HEK293T (cell line): ENCODE data around the gene RAMAC.

ENCODE experiments used
- CTCF ChIA-PET: fragments of 350-600 bp; formaldehyde crosslinking; extraction: SDS; loops from one replicate; lab custom pipeline; 2021; ENCODE audit warnings: antibody characterized with exemption, inconsistent platforms; lab: Yijun Ruan, JAX
- POLR2A ChIA-PET: fragments of 350-600 bp; formaldehyde crosslinking; extraction: SDS; loops from one replicate; lab custom pipeline; 2020; ENCODE audit warnings: antibody characterized with exemption, inconsistent platforms; lab: Yijun Ruan, JAX
- DNase-seq: peaks from one replicate; pipeline ENCODE4 v3.0.0; 2012; ENCODE audit warnings: mixed read lengths; ENCODE audit errors: extremely low spot score
- ARNT ChIP-seq: fragments of 450-650 bp; IDR thresholded peaks from 2 replicates; pipeline ENCODE4 v1.6.1; 2017; ENCODE audit warnings: mild to moderate bottlenecking
- BHLHE40 ChIP-seq: fragments of 450-650 bp; IDR thresholded peaks from 2 replicates; pipeline ENCODE4 v1.6.1; 2016; ENCODE audit warnings: mild to moderate bottlenecking, moderate library complexity, borderline replicate concordance
- CTBP1 ChIP-seq: fragments of 450-650 bp; IDR thresholded peaks from 2 replicates; pipeline ENCODE4 v1.6.1; 2016; ENCODE audit warnings: borderline replicate concordance
- ELF4 ChIP-seq: fragments of 450-650 bp; IDR thresholded peaks from 2 replicates; pipeline ENCODE4 v1.6.1; 2017; ENCODE audit warnings: antibody characterized with exemption
- FOXA1 ChIP-seq: fragments of 450-650 bp; IDR thresholded peaks from 2 replicates; pipeline ENCODE4 v1.6.1; 2016; ENCODE audit warnings: mild to moderate bottlenecking
- FOXK2 ChIP-seq: fragments of 450-650 bp; IDR thresholded peaks from 2 replicates; pipeline ENCODE4 v1.6.1; 2016; ENCODE audit warnings: mild to moderate bottlenecking
- FOXM1 ChIP-seq: fragments of 450-650 bp; IDR thresholded peaks from 2 replicates; pipeline ENCODE4 v1.6.1; 2017; ENCODE audit warnings: mild to moderate bottlenecking, borderline replicate concordance
- HDGF ChIP-seq: fragments of 450-650 bp; IDR thresholded peaks from 2 replicates; pipeline ENCODE4 v1.6.1; 2017; ENCODE audit warnings: antibody characterized with exemption, borderline replicate concordance
- L3MBTL2 ChIP-seq: fragments of 450-650 bp; conservative IDR thresholded peaks from 2 replicates; pipeline ENCODE4 v1.6.1; 2016; ENCODE audit warnings: mild to moderate bottlenecking
- LEF1 ChIP-seq: fragments of 450-650 bp; IDR thresholded peaks from 2 replicates; pipeline ENCODE4 v1.6.1; 2017; ENCODE audit warnings: mild to moderate bottlenecking, borderline replicate concordance
- NFRKB ChIP-seq: fragments of 450-650 bp; IDR thresholded peaks from 2 replicates; pipeline ENCODE4 v1.6.1; 2016; ENCODE audit warnings: mild to moderate bottlenecking, moderate library complexity
- SP1 ChIP-seq: fragments of 450-650 bp; IDR thresholded peaks from 2 replicates; pipeline ENCODE4 v1.6.1; 2017
- SUZ12 ChIP-seq: fragments of 450-650 bp; IDR thresholded peaks from 2 replicates; pipeline ENCODE4 v1.6.1; 2016; ENCODE audit warnings: mild to moderate bottlenecking
- TARDBP ChIP-seq: fragments of 450-650 bp; IDR thresholded peaks from 2 replicates; pipeline ENCODE4 v1.6.1; 2016
- ZNF384 ChIP-seq: fragments of 450-650 bp; IDR thresholded peaks from 2 replicates; pipeline ENCODE4 v1.6.1; 2016
- TF ChIP-seq, protein P1 (sequence below): fragments of 450-650 bp; IDR thresholded peaks from 2 replicates; pipeline ENCODE4 v1.6.1; 2016

The RAMAC gene

DNA sequence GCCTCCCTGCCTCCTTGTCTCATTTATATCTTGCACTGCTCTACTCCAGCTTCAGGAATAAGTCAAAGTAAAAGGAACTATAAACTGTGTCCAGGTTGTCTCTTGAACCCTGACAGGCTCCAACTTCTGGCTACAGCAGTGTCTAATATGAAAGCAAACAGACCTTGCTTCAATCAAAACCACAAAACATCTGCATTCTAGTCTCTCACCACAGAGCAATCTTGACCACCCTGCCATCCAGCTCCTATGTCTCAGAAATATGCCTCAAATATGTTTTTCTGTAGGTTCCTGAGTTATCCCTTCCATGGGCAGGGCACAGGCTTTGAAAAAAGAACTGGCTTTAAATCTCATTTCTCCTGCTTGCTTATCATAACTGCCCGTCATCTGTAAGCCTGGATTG is 13.0 kb upstream of the RAMAC start:
- POLR2A ChIA-PET, result no interaction called here
- CTCF ChIA-PET, result no interaction called here
- TF ChIP-seq NFRKB (no peak), CTBP1 (no peak), TARDBP (no peak), HDGF (no peak), ARNT (no peak), BHLHE40 (no peak), L3MBTL2 (no peak), SP1 (no peak), SUZ12 (no peak), FOXA1 (no peak), FOXM1 (no peak), ZNF384 (no peak), ELF4 (no peak), LEF1 (no peak), FOXK2 (no peak)
- TF ChIP-seq, protein P1, sequence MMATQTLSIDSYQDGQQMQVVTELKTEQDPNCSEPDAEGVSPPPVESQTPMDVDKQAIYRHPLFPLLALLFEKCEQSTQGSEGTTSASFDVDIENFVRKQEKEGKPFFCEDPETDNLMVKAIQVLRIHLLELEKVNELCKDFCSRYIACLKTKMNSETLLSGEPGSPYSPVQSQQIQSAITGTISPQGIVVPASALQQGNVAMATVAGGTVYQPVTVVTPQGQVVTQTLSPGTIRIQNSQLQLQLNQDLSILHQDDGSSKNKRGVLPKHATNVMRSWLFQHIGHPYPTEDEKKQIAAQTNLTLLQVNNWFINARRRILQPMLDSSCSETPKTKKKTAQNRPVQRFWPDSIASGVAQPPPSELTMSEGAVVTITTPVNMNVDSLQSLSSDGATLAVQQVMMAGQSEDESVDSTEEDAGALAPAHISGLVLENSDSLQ, result no peak
- DNase-seq, result no peak

DNA sequence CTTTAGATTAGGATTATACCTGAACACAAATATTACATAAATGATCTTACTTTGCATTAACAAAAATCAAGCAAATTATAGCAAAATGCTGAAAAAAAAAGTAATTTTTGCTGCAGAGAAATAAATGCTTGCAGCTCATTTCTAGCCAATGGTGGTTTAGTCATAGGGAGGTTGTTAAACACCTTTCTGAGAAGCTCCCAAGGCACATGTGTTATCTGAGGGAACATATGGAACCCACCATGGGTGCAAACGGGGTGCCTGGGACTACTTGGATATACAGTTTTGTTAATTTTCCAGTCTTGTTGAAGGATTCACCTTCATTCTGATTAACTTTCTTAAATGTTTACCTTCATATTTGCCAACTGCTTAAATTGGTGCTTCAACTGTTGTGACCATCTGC is 8.9 kb upstream of the RAMAC start:
- no peak for TF ChIP-seq FOXK2
- no peak for TF ChIP-seq NFRKB
- TF ChIP-seq CTBP1, result no peak
- TF ChIP-seq LEF1, result no peak
- POLR2A ChIA-PET, result interaction anchor here (1.0 kb wide), 1 partner anchor 9 kb away, joined by 3 read pairs; the partner anchor contains the start of gene RAMAC
- no peak for DNase-seq
- CTCF ChIA-PET, result no interaction called here

DNA sequence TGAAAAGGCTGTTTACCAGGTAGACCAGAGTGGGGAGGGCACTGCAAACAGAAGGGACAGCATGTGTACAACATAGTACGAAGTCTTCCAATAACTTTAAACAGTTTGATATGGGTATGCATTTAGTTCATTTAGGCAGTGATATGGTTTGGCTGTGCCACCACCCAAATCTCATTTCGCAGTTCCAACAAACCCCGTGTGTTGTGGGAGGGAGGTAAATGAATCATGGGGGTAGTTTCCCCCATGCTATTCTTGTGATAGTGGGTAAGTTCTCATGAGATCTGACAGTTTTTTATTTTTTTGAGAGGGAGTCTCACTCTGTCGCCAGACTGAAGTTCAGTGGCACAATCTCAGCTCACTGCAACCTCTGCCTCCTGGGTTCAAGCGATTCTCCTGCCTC is 7.6 kb upstream of the RAMAC start:
- no peak for DNase-seq
- ChIA-PET POLR2A (no interaction called here), CTCF (no interaction called here)
- TF ChIP-seq FOXK2, result no peak
- no peak for TF ChIP-seq HDGF
- no peak for TF ChIP-seq BHLHE40
- TF ChIP-seq TARDBP, result no peak
- TF ChIP-seq L3MBTL2, result no peak
- TF ChIP-seq ZNF384, result no peak
- no peak for TF ChIP-seq LEF1
- no peak for TF ChIP-seq FOXA1
- TF ChIP-seq SP1, result no peak
- no peak for TF ChIP-seq ARNT
- no peak for TF ChIP-seq ELF4
- no peak for TF ChIP-seq CTBP1
- TF ChIP-seq SUZ12, result no peak
- TF ChIP-seq, protein P1, result no peak

DNA sequence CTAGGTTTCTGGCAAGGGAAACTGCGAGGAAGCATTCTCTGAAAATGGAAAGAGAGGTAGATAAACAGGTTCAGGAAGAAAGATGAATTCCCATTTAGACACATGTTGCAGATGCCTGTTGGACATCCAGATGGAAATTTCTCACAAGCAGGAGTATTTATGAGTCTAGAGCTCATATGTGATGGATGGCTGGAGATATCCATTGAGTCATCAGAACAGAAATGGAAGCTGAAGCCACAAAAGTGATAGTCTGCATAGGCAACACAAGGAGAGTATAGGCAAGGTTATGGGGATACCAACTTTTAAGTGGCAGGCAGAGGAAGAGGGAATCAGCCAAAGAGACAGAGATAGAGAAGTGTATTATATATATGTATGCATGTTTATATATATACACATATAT is 6.3 kb upstream of the RAMAC start:
- TF ChIP-seq L3MBTL2 (no peak), SP1 (no peak), TARDBP (no peak), ELF4 (no peak), ZNF384 (no peak), NFRKB (no peak), FOXK2 (no peak), SUZ12 (no peak), LEF1 (no peak), CTBP1 (no peak), FOXM1 (no peak)
- POLR2A ChIA-PET, result no interaction called here
- no peak for DNase-seq
- CTCF ChIA-PET, result no interaction called here

DNA sequence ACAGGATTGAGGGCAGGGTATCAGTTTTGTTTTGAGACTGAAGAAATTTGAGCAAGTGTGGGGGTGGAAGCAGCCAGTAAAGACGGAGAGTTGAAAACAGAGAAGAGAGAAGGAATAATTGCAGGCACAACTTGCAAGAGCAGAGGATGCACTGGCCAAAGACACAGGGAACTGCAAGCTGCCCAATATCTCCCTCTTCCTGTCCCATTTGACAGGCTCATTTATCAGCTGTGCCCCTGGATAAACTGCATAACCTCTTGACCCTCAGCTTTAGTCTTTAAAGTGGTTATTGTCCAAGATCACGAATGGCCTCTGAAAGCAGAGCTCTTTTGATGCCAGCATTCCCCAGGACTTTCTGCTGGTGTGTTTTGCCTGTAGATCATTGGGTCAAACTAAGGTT is 5.0 kb upstream of the RAMAC start:
- POLR2A ChIA-PET, result interaction anchor here (0.6 kb wide), 1 partner anchor 132 kb away, joined by 3 read pairs; no protein-coding TSS in a partner anchor
- TF ChIP-seq FOXM1, result no peak
- TF ChIP-seq BHLHE40, result no peak
- TF ChIP-seq ARNT, result no peak
- TF ChIP-seq NFRKB, result no peak
- no peak for TF ChIP-seq CTBP1
- no peak for TF ChIP-seq ELF4
- TF ChIP-seq FOXA1, result no peak
- no peak for TF ChIP-seq FOXK2
- no peak for TF ChIP-seq L3MBTL2
- no peak for TF ChIP-seq LEF1
- TF ChIP-seq ZNF384, result no peak
- TF ChIP-seq TARDBP, result no peak

DNA sequence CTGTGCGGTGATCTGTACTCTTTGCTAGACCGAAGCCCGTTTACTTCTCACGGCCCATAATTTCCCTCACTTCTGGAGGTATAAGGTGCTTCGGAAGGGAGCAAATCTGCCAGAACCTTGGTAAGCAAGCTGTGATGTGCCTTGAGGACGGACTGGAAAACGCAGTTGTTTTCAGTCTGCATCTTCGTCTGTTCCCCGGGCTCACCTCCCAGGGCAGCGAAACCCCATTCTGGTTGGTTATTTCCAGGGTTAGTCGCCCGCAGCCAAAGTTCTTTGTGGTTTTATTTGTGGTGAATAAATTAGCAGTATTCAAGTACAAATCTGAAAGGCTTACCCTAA is 401 bp downstream of the RAMAC start:
- TF ChIP-seq SUZ12, result no peak
- TF ChIP-seq FOXA1, result no peak
- TF ChIP-seq NFRKB, result no peak
- no peak for TF ChIP-seq ZNF384
- no peak for TF ChIP-seq ARNT
- TF ChIP-seq SP1, result no peak
- no peak for TF ChIP-seq TARDBP
- TF ChIP-seq ELF4, result no peak
- no peak for TF ChIP-seq FOXK2
- TF ChIP-seq L3MBTL2, result no peak
- no peak for TF ChIP-seq BHLHE40
- TF ChIP-seq LEF1, result no peak
- TF ChIP-seq, protein P1, result no peak
- DNase-seq, result peak; percentile 57
- CTCF ChIA-PET, result interaction anchor here (0.6 to 1.1 kb wide), 3 partner anchors 14 to 300 kb away, joined by 3 read pairs; no protein-coding TSS in a partner anchor
- POLR2A ChIA-PET, result interaction anchor here (0.7 to 1.8 kb wide), 16 partner anchors 9 to 447 kb away, joined by 3 to 13 read pairs (median 4); partner anchors contain the start of gene C15orf40

More for the DNA sequence above, 5.0 kb upstream of the RAMAC start:
- CTCF ChIA-PET, result no interaction called here
- DNase-seq, result no peak
